HG02884 (cell line): ENCODE measurements around the gene GYG1.
"Not testable (repeated sequence)": the region's sequence is repeated elsewhere in the genome, so short reads cannot be mapped to it uniquely, and the experiment has no call there.

Experiments
- ATAC-seq: cut with Tn5 transposase; IDR thresholded peaks from one replicate; pipeline ENCODE4 v1.9.1; 2021; ENCODE audit warnings: mild to moderate bottlenecking, moderate library complexity; ENCODE audit not compliant: unreplicated experiment

GYG1 gene

GRCh38 chr3:148981273-148981672, 10.1 kb upstream of the GYG1 start:
- ATAC-seq = no peak

GRCh38 chr3:148987551-148987950, 3.8 kb upstream of the GYG1 start:
- not testable (repeated sequence) for ATAC-seq

GRCh38 chr3:148990236-148990635, 1.1 kb upstream of the GYG1 start:
- no peak for ATAC-seq

- peak; percentile 23 for ATAC-seq
These were observed 791 bp downstream of the GYG1 start for GRCh38 chr3:148992027-148992634.

GRCh38 chr3:148992635-148993255, 1.4 kb downstream of the GYG1 start:
- ATAC-seq = no peak

GRCh38 chr3:148997623-148998022, 6.3 kb downstream of the GYG1 start:
- ATAC-seq = no peak

GRCh38 chr3:148998297-148998696, 7.0 kb downstream of the GYG1 start:
- ATAC-seq = no peak

- ATAC-seq = no peak
These were observed 7.5 kb downstream of the GYG1 start for GRCh38 chr3:148998715-148999423.

- ATAC-seq = no peak
These were observed 8.5 kb downstream of the GYG1 start for GRCh38 chr3:148999806-149000205.

- ATAC-seq = no peak
These were observed 8.9 kb downstream of the GYG1 start for GRCh38 chr3:149000206-149000745.

GRCh38 chr3:149001727-149002126, 10.4 kb downstream of the GYG1 start:
- no peak for ATAC-seq

- peak; percentile 89 for ATAC-seq
These were observed 12.4 kb downstream of the GYG1 start for GRCh38 chr3:149003653-149004305.

- no peak for ATAC-seq
These were observed 13.3 kb downstream of the GYG1 start for GRCh38 chr3:149004622-149005021.

GRCh38 chr3:149005416-149005815, 14.1 kb downstream of the GYG1 start:
- ATAC-seq = no peak

- ATAC-seq = no peak
These were observed 16.4 kb downstream of the GYG1 start for GRCh38 chr3:149007567-149008257.

GRCh38 chr3:149009732-149010131, 18.4 kb downstream of the GYG1 start:
- ATAC-seq = peak; percentile 65

GRCh38 chr3:149010504-149010951, 19.2 kb downstream of the GYG1 start:
- no peak for ATAC-seq

GRCh38 chr3:149010966-149011365, 19.6 kb downstream of the GYG1 start:
- no peak for ATAC-seq

- ATAC-seq = no peak
These were observed 20.3 kb downstream of the GYG1 start for GRCh38 chr3:149011676-149012075.

- ATAC-seq = no peak
These were observed 22.4 kb downstream of the GYG1 start for GRCh38 chr3:149013726-149014125.

- no peak for ATAC-seq
These were observed 24.1 kb downstream of the GYG1 start for GRCh38 chr3:149015393-149015792.
